AG10803 (cell line): ENCODE data around the gene PLA2G2F.

ENCODE experiments used
- DNase-seq: peaks from one replicate; pipeline ENCODE4 v3.0.0; 2010; ENCODE audit warnings: low read depth
- H3K4me3 ChIP-seq: 2 replicates; pipeline ENCODE4 v1.5.1; 2011; ENCODE audit warnings: mild to moderate bottlenecking, low read length, control low read depth
- TF ChIP-seq, protein P1 (sequence below): conservative IDR thresholded peaks from 2 replicates; pipeline ENCODE4 v1.5.1; 2011; ENCODE audit warnings: mild to moderate bottlenecking, low read length, control low read depth, inconsistent platforms

PLA2G2F gene

DNA sequence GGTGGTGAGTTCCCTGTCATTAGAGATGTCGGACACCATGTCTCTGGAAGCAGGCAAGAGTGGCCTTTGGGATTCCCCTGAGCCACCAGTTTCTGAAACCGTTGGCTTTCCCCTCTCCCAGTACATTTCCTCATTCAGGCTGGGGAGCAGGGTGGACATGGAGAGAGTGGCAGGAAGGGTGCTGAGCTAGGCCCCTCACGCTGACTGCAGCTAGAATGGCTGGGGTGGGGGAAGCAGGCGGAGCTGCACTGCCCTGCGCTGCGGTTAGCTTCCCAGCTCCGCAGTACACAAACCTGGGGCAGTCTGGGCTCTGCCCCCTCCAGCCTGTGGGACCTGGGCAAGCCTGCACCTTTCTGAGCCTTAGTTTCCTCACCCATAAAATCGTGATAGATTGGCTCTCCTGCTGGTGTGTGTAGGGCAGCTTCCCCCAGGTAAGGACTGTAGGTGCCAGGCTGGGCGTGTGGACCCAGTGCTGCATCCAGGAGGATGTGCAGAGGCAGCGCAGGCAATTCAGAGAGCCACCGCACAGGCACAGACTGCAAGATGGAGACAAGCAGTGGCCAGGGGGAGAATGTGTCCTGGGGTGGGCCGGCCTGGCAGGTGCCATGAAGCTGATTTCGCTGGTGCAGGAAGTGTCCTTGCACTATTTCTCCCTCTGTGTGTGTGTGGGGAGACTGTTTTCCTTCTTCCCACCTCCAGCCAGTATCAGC is 3.0 kb downstream of the PLA2G2F start:
- DNase-seq: no peak
- H3K4me3 ChIP-seq: no peak overlapping the region
- TF ChIP-seq, protein P1, sequence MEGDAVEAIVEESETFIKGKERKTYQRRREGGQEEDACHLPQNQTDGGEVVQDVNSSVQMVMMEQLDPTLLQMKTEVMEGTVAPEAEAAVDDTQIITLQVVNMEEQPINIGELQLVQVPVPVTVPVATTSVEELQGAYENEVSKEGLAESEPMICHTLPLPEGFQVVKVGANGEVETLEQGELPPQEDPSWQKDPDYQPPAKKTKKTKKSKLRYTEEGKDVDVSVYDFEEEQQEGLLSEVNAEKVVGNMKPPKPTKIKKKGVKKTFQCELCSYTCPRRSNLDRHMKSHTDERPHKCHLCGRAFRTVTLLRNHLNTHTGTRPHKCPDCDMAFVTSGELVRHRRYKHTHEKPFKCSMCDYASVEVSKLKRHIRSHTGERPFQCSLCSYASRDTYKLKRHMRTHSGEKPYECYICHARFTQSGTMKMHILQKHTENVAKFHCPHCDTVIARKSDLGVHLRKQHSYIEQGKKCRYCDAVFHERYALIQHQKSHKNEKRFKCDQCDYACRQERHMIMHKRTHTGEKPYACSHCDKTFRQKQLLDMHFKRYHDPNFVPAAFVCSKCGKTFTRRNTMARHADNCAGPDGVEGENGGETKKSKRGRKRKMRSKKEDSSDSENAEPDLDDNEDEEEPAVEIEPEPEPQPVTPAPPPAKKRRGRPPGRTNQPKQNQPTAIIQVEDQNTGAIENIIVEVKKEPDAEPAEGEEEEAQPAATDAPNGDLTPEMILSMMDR: no peak

DNA sequence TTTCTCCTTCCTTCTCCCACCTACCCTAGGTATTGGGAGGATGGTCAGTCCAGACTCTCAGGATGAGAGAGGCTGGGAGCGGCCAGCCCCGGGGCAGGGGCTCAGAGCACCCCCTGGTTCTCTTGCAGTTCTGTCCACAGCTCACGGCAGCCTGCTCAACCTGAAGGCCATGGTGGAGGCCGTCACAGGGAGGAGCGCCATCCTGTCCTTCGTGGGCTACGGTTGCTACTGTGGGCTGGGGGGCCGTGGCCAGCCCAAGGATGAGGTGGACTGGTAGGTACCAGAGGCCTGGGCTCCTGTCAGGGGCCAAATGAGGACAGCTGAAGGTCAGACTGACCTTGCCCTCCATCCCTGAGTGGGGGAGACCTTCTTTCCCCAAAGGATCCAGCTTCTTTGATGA is 4.2 kb downstream of the PLA2G2F start:
- TF ChIP-seq, protein P1: no peak
- DNase-seq: no peak

DNA sequence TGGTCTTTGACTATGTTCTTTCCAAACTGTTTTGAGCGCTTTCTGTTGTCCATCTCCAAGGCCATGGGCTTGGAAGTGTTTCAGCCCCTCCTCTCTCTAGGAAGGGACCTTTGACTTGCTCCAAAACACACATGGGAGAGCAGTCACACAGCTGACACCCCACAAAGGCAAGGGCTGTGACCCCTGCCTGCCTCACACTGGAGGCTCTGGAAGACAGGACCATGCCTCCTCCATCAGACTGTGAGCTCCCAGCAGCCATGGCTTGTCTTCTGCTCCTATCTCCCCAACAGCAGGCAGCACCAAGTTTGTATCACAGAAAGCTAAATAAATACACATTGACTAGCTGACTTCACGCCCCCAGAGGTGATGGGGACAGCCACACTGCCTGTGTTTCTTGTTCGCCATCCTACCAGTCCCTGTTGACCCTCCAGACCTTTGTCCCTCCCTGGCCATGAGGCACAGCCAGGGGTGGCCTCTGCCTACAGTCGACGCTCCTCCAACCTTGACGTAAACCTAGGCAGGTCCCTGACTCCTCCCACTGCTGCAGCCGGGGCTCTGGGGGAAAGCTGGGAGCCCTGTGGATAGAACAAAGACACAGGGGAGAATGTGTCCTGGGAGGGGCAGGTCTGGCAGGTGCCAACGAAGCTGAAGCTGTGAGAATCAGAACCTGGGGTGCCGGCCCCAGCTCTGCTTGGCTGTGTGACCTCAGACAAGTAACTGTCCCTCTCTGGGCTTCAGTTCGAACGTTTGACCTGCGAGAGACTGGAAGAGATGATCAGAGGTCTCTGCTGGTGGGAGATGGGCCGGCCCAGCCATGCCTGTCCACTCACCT is 4.8 kb downstream of the PLA2G2F start:
- H3K4me3 ChIP-seq: no peak overlapping the region
- TF ChIP-seq, protein P1: no peak
- DNase-seq: no peak

More for the DNA sequence above, 4.2 kb downstream of the PLA2G2F start:
- H3K4me3 ChIP-seq: no peak overlapping the region

DNA sequence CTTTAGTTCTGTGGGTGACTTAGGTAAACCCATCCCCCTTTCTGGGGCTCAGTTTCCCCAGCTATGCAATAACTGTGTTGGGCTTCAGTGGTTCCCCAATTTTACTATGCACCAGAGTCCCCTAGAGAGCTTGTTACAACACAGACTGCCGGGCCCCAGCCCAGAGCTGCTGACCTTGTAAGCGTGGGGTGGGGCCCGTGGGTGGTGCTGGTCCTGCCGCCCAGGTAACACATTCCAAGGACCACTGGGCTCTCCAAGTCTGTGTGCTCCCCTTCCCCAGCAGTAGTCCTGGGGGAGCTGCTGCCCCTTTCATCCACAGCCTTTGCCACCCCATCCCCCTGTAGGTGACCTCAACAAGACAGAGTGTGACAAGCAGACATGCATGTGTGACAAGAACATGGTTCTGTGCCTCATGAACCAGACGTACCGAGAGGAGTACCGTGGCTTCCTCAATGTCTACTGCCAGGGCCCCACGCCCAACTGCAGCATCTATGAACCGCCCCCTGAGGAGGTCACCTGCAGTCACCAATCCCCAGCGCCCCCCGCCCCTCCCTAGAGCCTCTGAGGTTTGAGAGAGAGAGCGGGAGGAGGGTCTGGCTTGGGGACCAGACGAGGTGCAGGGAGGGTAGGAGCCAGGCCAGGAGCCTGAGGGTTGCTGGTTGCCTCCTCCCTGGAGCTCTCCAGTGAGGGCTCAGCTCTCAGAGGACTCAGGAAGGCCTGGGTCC is 8.9 kb downstream of the PLA2G2F start:
- no peak for DNase-seq
- TF ChIP-seq, protein P1: no peak
- no peak overlapping the region for H3K4me3 ChIP-seq

DNA sequence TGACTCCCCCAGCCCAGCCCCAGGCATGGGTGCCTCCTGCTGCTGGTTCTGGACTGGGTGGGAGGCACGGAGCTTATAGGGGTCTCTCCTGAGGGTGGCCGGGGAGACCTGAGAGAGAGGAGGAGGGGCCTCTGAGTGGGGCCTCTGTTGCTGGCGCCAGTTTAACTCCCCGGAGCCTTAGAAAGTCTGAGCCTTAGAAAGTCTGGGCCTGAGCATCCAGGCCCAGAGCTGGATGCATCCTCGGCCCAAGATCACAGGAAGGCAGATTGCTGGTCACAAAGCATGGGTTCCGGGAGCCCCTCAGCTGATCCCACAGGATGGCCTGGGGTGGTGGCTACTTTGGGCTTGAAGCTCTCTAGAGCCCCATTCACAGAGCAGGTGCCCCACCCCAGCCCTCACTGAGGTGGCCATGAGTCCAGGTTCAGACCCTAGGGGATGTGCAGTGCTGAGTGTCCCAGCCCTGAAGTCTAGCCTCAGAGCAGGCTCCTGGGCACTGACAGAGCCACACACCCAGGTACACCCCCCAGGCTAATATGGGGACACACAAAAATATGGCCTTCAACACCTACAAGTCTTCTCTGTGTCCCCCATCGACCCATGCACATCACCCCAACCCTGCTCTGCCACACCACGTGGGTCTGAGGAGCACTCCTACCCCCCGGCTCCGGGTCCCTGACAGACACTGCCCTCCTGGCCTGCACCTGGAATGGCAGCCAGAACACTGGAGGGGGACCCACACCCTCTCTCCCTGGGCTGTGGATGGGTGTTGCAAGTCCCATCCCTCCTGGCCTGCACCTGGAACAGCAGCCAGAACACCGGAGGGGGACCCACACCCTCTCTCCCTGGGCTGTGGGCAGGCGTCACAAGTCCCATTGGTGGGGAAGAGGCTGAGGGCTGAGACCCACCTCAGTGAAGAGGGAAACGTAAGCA is 9.7 kb downstream of the PLA2G2F start:
- H3K4me3 ChIP-seq: no peak overlapping the region
- DNase-seq: no peak
- TF ChIP-seq, protein P1: no peak

DNA sequence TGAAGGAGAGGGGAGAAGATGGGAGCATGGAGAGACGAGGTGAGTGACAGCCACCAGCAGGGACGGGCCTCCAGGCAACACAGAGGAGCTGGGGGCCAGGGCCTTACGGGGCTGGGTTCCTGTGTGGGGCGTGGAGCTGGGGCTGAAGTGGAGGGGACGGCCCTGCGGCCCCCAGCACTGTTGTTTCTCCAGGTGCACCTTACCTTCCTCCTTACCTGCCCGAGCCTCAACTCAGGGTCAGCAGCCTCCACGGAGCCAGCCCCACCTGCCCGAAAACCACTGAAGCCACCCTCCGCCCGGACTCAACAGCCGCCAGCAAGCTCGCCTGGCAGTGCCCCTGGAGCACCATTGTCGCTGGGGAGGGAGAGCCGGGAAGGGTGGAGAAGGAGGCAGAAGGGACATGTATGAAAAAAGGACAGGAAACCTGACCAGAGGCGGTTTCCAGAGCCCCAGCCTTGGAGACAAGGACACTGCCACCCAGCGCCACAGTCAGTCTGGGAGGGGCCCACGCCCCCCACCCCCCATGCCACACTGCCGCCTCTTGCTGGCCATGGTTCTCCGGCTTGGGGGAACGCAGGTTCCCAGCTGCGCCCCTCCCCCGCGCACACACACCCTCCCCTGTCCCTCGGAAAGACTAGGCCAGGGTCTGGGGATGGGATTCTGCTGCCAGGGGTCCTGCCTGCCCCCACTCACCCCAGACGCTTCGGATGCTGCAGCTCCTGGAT is 10.6 kb downstream of the PLA2G2F start:
- H3K4me3 ChIP-seq: no peak overlapping the region
- no peak for DNase-seq
- TF ChIP-seq, protein P1: no peak
